ENCODE data around the gene FAXDC2. TPM values are rescaled to one million over a fixed set of nuclear protein-coding genes. Genes with fewer than 3 reads are reported as not detected.

FAXDC2 gene
- polyA plus RNA-seq, 1 donor (not counting 4 experiments of a cell fraction or from before 2014, with no cell fraction given), result 4.6 TPM

DNA sequence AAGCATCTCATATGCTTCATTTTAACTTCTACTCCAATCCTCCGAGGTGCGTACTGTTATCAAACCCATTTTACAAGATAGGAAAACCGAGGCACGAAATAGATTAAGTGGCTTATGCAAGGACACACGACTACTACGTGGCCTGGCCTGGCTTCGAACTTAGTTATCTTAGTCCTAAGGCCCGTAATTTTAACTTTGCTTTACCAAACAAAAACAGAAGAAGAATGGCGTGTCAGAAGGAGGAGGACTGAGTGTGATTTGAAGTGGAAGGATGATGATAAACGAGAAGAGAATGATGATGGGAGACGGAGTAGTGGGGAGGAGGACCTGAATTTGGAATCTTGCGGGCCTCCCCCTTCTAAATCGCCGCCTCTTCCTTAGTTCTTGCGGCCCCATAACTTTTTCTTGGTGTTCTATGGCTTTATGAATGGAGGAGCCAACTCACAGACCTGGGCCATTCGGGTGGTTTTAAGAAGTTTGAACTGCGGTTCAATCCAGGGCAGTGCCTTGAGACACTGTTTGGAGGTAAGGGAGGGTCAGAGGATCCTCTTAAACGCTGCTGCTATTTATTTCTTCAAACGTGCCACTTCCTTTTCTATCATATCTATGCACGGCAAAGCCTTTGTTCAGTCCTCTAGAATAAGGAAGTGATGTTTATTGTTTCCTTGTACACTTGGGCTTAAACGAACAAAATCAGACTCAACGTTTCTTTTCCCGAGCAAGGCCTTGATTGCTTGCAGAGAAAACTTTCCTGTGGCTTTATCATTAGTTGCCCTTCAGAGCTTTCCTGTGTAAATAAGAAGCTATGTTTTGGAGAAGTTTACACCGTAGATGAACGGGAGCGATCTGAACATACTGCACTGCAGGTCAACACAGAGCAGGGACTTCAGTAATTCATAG is 8.8 kb upstream of the FAXDC2 start:
- Histone ChIP-seq H3K4me1 (ENCODE audit: control insufficient read depth, extremely low read depth, insufficient read depth, low read length) (peaks cover 19% of the 10 kb centered on the region), H3K4me3 (ENCODE audit: control insufficient read depth in 2 of 3, extremely low read depth in 1 of 3, insufficient read depth in 2 of 3, low read depth in 1 of 3, low read length in 3 of 3) (peak overlapping the region; percentile 80 to 90 (median 87)), H3K9me1 (ENCODE audit: control insufficient read depth, extremely low read depth, insufficient read depth, low read length) (no peaks in the 10 kb centered on the region), H3K27me3 (ENCODE audit: control insufficient read depth, extremely low read depth, insufficient read depth, low read length) (no peaks in the 10 kb centered on the region), H3K27ac (ENCODE audit: control insufficient read depth, insufficient read depth, low read length) (peak overlapping the region; percentile 88), H3K79me2 (ENCODE audit: control insufficient read depth, insufficient read depth, low read length) (peaks cover 55% of the 10 kb centered on the region), H3K9ac (ENCODE audit: control insufficient read depth, extremely low read depth, insufficient read depth, low read length) (peak overlapping the region; percentile 94), H3K36me3 (ENCODE audit: control insufficient read depth in 2 of 2, extremely low read depth in 1 of 2, insufficient read depth in 2 of 2, low read length in 2 of 2) (peaks cover 4 to 7% of the 10 kb centered on the region in 2 experiments), H3K9me3 (ENCODE audit: control insufficient read depth, low read depth, low read length) (no peaks in the 10 kb centered on the region), H3K4me2 (ENCODE audit: control insufficient read depth, extremely low read depth, insufficient read depth, low read depth, low read length) (peak overlapping the region; percentile 100), H2AFZ (ENCODE audit: control insufficient read depth, low read length) (peak overlapping the region; percentile 64), H4K20me1 (ENCODE audit: control insufficient read depth, extremely low read depth, insufficient read depth, low read length) (no peaks in the 10 kb centered on the region)
- no peak for DNase-seq (ENCODE audit: low read depth, low spot score)
- dilution Hi-C loops (cut with MboI; ENCODE audit: extremely low pct_ligation_motif_present, low sequenced_read_pairs), result no loop called here
- FAIRE-seq, result no peak
- no peak for TF ChIP-seq EZH2 (IDR thresholded peaks at IDR 0.05; ENCODE audit: low read length)
- TF ChIP-seq, protein P1, sequence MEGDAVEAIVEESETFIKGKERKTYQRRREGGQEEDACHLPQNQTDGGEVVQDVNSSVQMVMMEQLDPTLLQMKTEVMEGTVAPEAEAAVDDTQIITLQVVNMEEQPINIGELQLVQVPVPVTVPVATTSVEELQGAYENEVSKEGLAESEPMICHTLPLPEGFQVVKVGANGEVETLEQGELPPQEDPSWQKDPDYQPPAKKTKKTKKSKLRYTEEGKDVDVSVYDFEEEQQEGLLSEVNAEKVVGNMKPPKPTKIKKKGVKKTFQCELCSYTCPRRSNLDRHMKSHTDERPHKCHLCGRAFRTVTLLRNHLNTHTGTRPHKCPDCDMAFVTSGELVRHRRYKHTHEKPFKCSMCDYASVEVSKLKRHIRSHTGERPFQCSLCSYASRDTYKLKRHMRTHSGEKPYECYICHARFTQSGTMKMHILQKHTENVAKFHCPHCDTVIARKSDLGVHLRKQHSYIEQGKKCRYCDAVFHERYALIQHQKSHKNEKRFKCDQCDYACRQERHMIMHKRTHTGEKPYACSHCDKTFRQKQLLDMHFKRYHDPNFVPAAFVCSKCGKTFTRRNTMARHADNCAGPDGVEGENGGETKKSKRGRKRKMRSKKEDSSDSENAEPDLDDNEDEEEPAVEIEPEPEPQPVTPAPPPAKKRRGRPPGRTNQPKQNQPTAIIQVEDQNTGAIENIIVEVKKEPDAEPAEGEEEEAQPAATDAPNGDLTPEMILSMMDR (optimal IDR thresholded peaks at IDR 0.05 in 1 of 3, IDR thresholded peaks at IDR 0.05 in 1 of 3, conservative IDR thresholded peaks at IDR 0.05 in 1 of 3; ENCODE audit: extremely low read depth in 1 of 3, insufficient read depth in 2 of 3, low read length in 3 of 3), result no peak

DNA sequence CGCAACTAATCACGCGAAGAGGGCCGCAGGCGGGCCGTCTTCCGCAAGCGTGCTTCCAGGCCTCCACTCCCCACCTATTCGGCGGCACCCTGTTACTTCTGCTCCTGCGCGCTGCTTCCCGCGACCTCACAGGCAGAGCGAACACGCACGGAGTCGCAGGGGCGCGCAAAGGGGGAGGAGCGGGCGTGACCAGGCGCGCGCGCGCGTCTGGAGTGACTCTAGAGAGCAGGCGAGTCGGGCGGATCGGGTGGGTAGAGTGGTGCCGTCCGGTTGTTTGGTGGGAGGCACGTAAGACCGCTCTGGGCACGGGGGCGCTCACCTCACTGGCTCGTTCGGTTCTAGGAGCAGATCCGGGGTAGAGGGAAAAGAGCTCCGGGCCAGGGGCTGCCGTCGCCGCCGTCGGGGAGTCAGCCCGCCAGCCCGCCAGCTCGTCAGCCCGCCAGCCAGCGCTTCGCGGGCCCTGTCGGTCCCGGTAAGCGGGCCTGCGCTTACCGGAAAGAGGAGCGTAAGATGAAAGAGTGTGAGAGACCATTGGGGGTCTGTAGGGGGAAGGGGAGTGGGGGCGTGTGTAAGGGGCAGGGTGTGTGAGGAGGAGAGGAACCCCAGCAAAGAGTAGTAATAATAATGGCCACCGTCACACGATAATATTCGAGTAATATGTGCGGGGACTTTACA is 8.0 kb upstream of the FAXDC2 start, which contains the start of gene CNOT8:
Gene CNOT8, plus strand, starts transcription at position 331 of the 675 bp plus-strand sequence. CDS start 4,652 bp downstream, outside the sequence.
- Histone ChIP-seq H3K27me3 (ENCODE audit: control insufficient read depth, extremely low read depth, insufficient read depth, low read length) (no peaks in the 10 kb centered on the region), H2AFZ (ENCODE audit: control insufficient read depth, low read length) (peak within 1 kb of the TSS; percentile 95), H3K9me1 (ENCODE audit: control insufficient read depth, extremely low read depth, insufficient read depth, low read length) (no peaks in the 10 kb centered on the region), H3K4me1 (ENCODE audit: control insufficient read depth, extremely low read depth, insufficient read depth, low read length) (peaks cover 19% of the 10 kb centered on the region), H3K9me3 (ENCODE audit: control insufficient read depth, low read depth, low read length) (no peaks in the 10 kb centered on the region), H3K79me2 (ENCODE audit: control insufficient read depth, insufficient read depth, low read length) (peaks cover 50% of the 10 kb centered on the region), H3K9ac (ENCODE audit: control insufficient read depth, extremely low read depth, insufficient read depth, low read length) (peak within 1 kb of the TSS; percentile 94), H3K36me3 (ENCODE audit: control insufficient read depth in 2 of 2, extremely low read depth in 1 of 2, insufficient read depth in 2 of 2, low read length in 2 of 2) (peaks cover 2 to 6% of the 10 kb centered on the region in 2 experiments), H3K4me2 (ENCODE audit: control insufficient read depth, extremely low read depth, insufficient read depth, low read depth, low read length) (peak within 1 kb of the TSS; percentile 100), H3K27ac (ENCODE audit: control insufficient read depth, insufficient read depth, low read length) (peak within 1 kb of the TSS; percentile 88), H3K4me3 (ENCODE audit: control insufficient read depth in 2 of 3, extremely low read depth in 1 of 3, insufficient read depth in 2 of 3, low read depth in 1 of 3, low read length in 3 of 3) (peak within 1 kb of the TSS; percentile 80 to 90 (median 87)), H4K20me1 (ENCODE audit: control insufficient read depth, extremely low read depth, insufficient read depth, low read length) (no peaks in the 10 kb centered on the region)
- peak; percentile 86 for DNase-seq (ENCODE audit: low read depth, low spot score)
- TF ChIP-seq, protein P1 (optimal IDR thresholded peaks at IDR 0.05 in 1 of 3, IDR thresholded peaks at IDR 0.05 in 1 of 3, conservative IDR thresholded peaks at IDR 0.05 in 1 of 3; ENCODE audit: extremely low read depth in 1 of 3, insufficient read depth in 2 of 3, low read length in 3 of 3), result no peak
- TF ChIP-seq EZH2 (IDR thresholded peaks at IDR 0.05; ENCODE audit: low read length), result no peak
- dilution Hi-C loops (cut with MboI; ENCODE audit: extremely low pct_ligation_motif_present, low sequenced_read_pairs), result no loop called here
- FAIRE-seq, result no peak
